A673 (cell line): Measurements from ENCODE around the gene HYI. TPM values are rescaled to one million over a fixed set of nuclear protein-coding genes. Genes with fewer than 3 reads are reported as not detected.

Source experiments
- BruUV-seq: library from RNA; stranded (reverse); fragments of 400-500 nt; replicated peaks from 2 replicates; lab custom pipeline; 2021; lab: Mats Ljungman, UMichigan
- CTCF ChIA-PET: fragments of 300-600 bp; sonication (Branson Sonifier 250); formaldehyde crosslinking; loops from one replicate; lab custom pipeline; 2022; ENCODE audit warnings: antibody characterized with exemption; lab: Charles Lee
- POLR2A ChIA-PET: fragments of 300-600 bp; sonication (Branson Sonifier 250); formaldehyde crosslinking; loops from one replicate; lab custom pipeline; 2022; ENCODE audit warnings: antibody characterized with exemption; ENCODE audit not compliant: low non-redundant PET; lab: Charles Lee
- DNase-seq: peaks from one replicate; pipeline ENCODE4 v3.0.0-alpha.2; 2015; ENCODE audit warnings: low spot score
- H3K27ac ChIP-seq: fragments of 200-600 bp; sonication (generic); 2 replicates; pipeline ENCODE4 v1.5.1; 2016; ENCODE audit warnings: mixed run types, low read depth, mild to moderate bottlenecking, mixed read lengths, antibody characterized with exemption, low read length; ENCODE audit not compliant: poor library complexity, severe bottlenecking
- H3K27me3 ChIP-seq: fragments of 200-600 bp; sonication (generic); replicated peaks from 2 replicates; pipeline ENCODE4 v1.6.1; 2017; ENCODE audit warnings: mixed run types, low read depth, mild to moderate bottlenecking, mixed read lengths, antibody characterized with exemption, low read length; ENCODE audit not compliant: insufficient read depth, poor library complexity
- H3K36me3 ChIP-seq: fragments of 200-600 bp; sonication (generic); 2 replicates; pipeline ENCODE4 v1.6.1; 2016; ENCODE audit warnings: mixed run types, mild to moderate bottlenecking, mixed read lengths, antibody characterized with exemption, low read length; ENCODE audit not compliant: insufficient read depth, poor library complexity, severe bottlenecking
- H3K4me1 ChIP-seq: fragments of 200-600 bp; sonication (generic); 2 replicates; pipeline ENCODE4 v1.6.1; 2017; ENCODE audit warnings: mixed run types, mild to moderate bottlenecking, mixed read lengths, antibody characterized with exemption, low read length; ENCODE audit not compliant: insufficient read depth, poor library complexity, severe bottlenecking
- H3K4me3 ChIP-seq: fragments of 200-600 bp; sonication (generic); 2 replicates; pipeline ENCODE4 v1.5.1; 2016; ENCODE audit warnings: low read depth, mixed run types, mild to moderate bottlenecking, mixed read lengths, low read length; ENCODE audit not compliant: poor library complexity, severe bottlenecking
- H3K9me3 ChIP-seq: fragments of 200-600 bp; sonication (generic); 2 replicates; pipeline ENCODE4 v1.6.1; 2016; ENCODE audit warnings: mixed run types, low read depth, mild to moderate bottlenecking, mixed read lengths, antibody characterized with exemption, low read length; ENCODE audit not compliant: poor library complexity, severe bottlenecking
- CTCF ChIP-seq: fragments of 300-800, 200-600 bp; sonication (generic); conservative IDR thresholded peaks from 2 replicates; pipeline ENCODE4 v1.5.1; 2017; ENCODE audit warnings: low read depth, mild to moderate bottlenecking, antibody characterized with exemption, low read length, moderate library complexity, mixed read lengths
- EZH2 ChIP-seq: fragments of 200-600 bp; sonication (generic); IDR thresholded peaks from 2 replicates; pipeline ENCODE4 v1.6.1; 2017; ENCODE audit warnings: borderline replicate concordance, low read depth, mild to moderate bottlenecking, mixed read lengths, antibody characterized with exemption, low read length; ENCODE audit not compliant: poor library complexity, severe bottlenecking
- intact Hi-C: fragments of 100-400 bp; cut with micrococcal nuclease; formaldehyde crosslinking; loops from one replicate; pipeline ENCODE4 v1.10.0; 2022; ENCODE audit not compliant: unreplicated experiment
- total RNA-seq: library from RNA; stranded (reverse); gene quantifications from 2 replicates; pipeline ENCODE4 v1.2.3, GENCODE V29; 2021

The HYI gene
- total RNA-seq, 1 experiment from 2014 or later: 14.8 TPM

DNA sequence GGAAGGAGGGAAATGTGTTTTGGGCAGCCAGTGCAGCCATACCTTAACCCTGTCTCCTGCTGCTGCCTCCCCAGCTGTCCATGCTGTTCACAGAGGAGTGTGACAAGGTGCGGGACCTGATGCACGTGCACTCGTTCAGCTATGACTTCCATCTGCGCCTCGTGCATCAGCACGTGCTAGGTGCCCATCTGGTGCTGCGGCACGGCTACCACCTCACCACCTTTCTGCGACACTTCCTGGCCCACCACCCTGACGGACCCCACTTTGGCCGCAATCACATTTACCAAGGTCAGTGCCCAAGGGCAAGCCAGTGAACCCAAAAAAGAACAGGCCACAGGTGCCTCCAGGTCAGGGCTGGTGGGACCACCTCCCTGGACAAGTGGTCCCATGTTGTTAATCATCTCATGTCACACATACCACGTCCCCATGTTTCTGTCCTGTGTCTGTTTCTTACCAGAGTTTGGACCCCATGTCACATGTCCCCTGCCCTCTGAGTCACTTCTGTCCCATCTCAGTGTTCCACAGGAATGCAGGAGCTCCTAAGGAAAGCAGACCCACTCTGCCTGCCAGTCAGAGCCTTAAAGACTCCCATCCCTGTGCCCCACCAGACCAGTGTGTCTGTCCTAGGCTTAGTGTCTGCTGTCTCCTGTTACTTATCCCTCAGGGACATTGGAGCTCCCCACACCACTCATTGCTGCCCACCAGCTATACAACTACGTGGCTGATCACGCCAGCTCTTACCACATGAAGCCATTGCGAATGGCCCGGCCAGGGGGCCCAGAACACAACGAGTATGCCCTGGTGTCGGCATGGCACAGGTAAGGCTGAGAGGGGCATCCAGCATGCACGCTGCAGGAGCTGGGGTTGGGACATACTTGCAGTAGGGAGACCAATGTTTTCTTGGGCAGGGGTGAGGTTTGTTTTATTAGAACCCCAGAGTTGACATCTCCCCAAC is 6.6 kb downstream of the HYI start:
- POLR2A ChIA-PET: no interaction called here
- H3K4me1 ChIP-seq: no peaks in the 10 kb centered on the region
- intact Hi-C loops: no loop called here
- CTCF ChIA-PET: no interaction called here
- no peak overlapping the region for H3K27ac ChIP-seq
- TF ChIP-seq CTCF: no peak
- TF ChIP-seq EZH2: no peak
- no peaks in the 10 kb centered on the region for H3K9me3 ChIP-seq
- BruUV-seq: no TSS peak
- H3K27me3 ChIP-seq: no peaks in the 10 kb centered on the region
- DNase-seq: no peak
- H3K36me3 ChIP-seq: peaks cover 37% of the 10 kb centered on the region
- no peak overlapping the region for H3K4me3 ChIP-seq

- H3K4me3 ChIP-seq: no peak overlapping the region
- ChIA-PET POLR2A (no interaction called here), CTCF (no interaction called here)
- no TSS peak for BruUV-seq
- no peak for DNase-seq
- H3K4me1 ChIP-seq: no peaks in the 10 kb centered on the region
- H3K27me3 ChIP-seq: no peaks in the 10 kb centered on the region
- TF ChIP-seq EZH2: no peak
- TF ChIP-seq CTCF: no peak
- intact Hi-C loops: no loop called here
- H3K36me3 ChIP-seq: peaks cover 34% of the 10 kb centered on the region
- H3K27ac ChIP-seq: no peak overlapping the region
- H3K9me3 ChIP-seq: no peaks in the 10 kb centered on the region
Measured at GRCh38 chr1:43446388-43446740, 7.4 kb downstream of the HYI start.

DNA sequence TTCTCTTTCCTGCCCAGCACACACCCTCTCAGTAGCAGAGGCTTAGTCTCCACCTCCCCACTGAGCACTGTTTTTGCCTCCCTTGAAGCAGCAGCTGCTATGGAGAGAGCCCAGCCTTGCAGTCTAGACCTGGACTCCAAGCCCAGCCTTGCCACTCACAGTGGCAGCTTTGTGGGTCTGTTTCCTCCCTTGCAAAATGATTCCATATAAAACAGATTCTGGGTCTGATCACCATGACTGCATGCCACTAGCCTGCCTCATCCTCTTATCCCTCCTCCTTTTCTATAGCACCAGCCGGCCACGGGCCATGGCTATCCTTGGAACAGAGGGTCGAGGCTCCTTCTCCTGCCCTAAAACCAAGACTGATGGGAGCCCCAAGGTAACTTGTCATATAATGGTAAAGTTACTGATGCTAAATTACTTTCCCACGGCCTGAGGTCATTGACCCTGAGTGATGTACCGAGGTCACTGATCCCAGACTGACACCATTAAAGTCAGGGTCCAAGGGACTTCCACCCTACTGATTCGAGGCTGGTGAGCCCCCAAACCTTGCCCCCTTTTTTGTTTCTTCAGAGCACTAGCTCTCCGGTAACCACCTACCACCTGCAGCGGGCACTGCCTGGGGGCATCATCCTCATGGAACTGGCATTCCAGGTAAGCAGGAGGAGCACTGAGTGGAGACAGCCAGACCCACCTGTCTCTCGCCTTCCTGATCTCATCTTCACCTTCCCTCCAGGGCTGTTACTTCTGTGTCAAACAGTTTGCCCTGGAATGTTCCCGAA is 7.9 kb downstream of the HYI start:
- no peak overlapping the region for H3K27ac ChIP-seq
- no TSS peak for BruUV-seq
- H3K36me3 ChIP-seq: peaks cover 31% of the 10 kb centered on the region

More for the DNA sequence above, 7.9 kb downstream of the HYI start:
- TF ChIP-seq EZH2 (no peak), CTCF (no peak)
- intact Hi-C loops: no loop called here
- H3K4me1 ChIP-seq: no peaks in the 10 kb centered on the region
- no peaks in the 10 kb centered on the region for H3K27me3 ChIP-seq
- ChIA-PET POLR2A (no interaction called here), CTCF (no interaction called here)
- no peaks in the 10 kb centered on the region for H3K9me3 ChIP-seq
- DNase-seq: no peak
- no peak overlapping the region for H3K4me3 ChIP-seq
